GM21390 (cell line): ENCODE results near the gene HNRNPR.
"Not testable (repeated sequence)": the region's sequence is repeated elsewhere in the genome, so short reads cannot be mapped to it uniquely, and the experiment has no call there.

ENCODE experiments used
- ATAC-seq: cut with Tn5 transposase; IDR thresholded peaks from one replicate; pipeline ENCODE4 v1.9.1; 2021; ENCODE audit not compliant: unreplicated experiment

HNRNPR gene

GRCh38 chr1:23344111-23344986, at the start of gene HNRNPR:
Gene HNRNPR, minus strand, starts transcription at chr1:23344284. Its CDS starts 3,276 bp downstream, at chr1:23341008.
- peak; percentile 93 for ATAC-seq

DNA sequence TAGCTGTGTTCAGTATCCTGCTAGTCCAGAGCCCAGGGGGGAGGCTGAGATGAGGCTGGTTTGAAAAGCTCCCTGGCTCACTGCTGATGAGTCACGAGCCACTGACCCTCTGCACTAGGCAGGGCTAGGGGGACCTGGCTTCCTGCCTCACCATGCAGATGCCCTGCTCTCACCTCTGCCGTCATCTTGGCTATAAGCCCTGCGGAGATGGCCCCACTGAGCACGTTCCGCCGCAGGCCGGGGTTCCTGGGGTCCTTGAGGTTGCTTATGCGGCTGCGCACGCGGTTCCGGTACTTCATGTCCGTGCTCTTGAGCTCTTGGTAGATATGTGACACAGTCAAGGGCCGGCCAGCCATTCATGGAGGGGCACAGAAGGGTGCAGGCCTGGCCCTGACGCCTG, 49.6 kb upstream of the HNRNPR start:
- no peak for ATAC-seq

GRCh38 chr1:23392125-23392855, 48.2 kb upstream of the HNRNPR start:
- ATAC-seq = no peak

DNA sequence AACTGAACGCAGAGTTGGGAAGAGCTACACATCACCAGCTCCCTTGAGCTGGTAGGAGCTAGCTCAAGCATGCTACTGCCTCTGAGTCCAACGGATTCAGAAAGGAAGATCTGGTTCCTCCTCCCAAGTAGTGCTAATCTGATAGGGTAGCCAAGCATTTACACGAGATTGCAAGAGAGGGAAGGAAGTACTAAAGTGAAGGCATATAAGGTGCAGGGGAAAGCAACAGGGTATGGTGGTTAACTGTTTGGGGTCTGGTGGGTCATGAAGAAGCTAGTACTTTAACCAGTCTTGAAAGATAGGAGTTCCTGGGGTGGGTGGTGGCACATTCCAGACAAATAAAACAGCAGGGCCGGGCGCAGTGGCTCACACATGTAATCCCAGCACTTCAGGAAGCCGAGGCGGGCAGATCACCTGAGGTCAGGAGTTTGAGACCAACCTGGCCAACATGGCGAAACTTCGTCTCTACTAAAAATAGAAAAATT, 45.8 kb upstream of the HNRNPR start:
- ATAC-seq = no peak

GRCh38 chr1:23387494-23387893, 43.4 kb upstream of the HNRNPR start:
- ATAC-seq = no peak

- ATAC-seq = no peak
These were observed 41.1 kb upstream of the HNRNPR start for GRCh38 chr1:23385119-23385621.

GRCh38 chr1:23384312-23385058, 40.4 kb upstream of the HNRNPR start:
- no peak for ATAC-seq

- no peak for ATAC-seq
These were observed 39.7 kb upstream of the HNRNPR start for GRCh38 chr1:23383577-23384311.

GRCh38 chr1:23381233-23381885, 37.3 kb upstream of the HNRNPR start:
- no peak for ATAC-seq

DNA sequence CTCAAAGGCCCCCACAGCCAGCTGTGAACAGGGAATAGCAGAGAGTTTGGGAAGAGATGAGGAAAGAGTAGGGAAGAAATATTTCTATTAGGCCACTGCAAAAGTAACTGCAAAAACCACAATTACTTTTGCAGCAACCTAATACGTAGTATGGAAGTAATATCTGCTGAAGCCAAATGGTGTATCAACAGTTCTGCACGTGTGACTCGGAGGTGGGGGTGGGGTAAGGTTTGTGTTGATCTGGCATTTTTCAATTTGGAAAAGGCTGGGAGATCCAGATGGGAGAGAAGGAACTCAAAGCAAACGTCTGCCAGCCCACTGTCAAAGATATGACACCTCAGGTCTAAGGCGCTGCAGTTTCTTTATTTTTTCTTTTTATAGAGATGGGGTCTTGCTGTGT, 36.6 kb upstream of the HNRNPR start:
- no peak for ATAC-seq

GRCh38 chr1:23380236-23380635, 36.2 kb upstream of the HNRNPR start:
- not testable (repeated sequence) for ATAC-seq

DNA sequence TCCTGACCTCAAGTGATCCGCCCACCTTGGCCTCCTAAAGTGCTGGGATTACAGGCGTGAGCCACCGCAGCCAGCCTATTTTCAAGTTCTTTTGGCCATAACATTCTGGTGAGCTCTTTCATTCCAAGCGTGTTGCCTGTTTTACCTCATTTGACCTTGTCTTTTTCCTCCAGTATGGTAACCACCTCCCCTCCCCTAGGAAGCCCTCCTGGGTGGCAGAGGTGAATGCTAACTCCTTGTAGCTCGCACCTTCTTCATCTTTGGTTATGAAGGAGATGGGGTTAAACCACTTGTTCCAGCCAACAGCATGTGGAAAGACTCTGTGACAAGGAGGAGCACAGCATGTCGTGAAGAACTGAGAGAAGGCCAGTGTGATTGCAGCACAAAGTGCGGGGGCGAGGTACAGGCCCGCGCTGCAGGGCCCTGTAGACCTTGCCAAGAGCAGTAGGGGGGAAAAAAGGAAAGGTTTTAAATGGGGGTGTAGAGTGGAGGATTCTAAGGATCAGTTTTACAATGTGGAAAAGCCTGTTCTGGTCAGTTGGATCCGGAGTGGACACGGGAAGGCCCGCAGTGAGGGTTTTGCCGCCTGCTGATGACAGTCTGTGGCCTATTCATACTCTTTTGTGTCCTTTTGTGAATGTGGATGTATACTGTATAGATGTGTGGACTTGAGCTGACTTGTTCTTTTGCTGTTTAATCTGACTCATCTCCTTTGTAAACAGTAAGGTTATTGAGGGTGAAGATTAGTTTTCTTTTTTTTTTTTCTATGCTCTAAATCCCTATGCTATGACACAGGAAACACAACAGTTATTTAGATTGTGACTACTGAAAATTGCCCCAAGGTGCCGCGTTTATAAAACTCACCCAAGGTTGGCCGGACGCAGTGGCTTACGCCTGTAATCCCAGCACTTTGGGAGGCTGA, 33.1 kb upstream of the HNRNPR start:
- no peak for ATAC-seq

- not testable (repeated sequence) for ATAC-seq
These were observed 30.1 kb upstream of the HNRNPR start for GRCh38 chr1:23374079-23374735.

GRCh38 chr1:23371987-23372880, 28.1 kb upstream of the HNRNPR start:
- ATAC-seq = no peak

DNA sequence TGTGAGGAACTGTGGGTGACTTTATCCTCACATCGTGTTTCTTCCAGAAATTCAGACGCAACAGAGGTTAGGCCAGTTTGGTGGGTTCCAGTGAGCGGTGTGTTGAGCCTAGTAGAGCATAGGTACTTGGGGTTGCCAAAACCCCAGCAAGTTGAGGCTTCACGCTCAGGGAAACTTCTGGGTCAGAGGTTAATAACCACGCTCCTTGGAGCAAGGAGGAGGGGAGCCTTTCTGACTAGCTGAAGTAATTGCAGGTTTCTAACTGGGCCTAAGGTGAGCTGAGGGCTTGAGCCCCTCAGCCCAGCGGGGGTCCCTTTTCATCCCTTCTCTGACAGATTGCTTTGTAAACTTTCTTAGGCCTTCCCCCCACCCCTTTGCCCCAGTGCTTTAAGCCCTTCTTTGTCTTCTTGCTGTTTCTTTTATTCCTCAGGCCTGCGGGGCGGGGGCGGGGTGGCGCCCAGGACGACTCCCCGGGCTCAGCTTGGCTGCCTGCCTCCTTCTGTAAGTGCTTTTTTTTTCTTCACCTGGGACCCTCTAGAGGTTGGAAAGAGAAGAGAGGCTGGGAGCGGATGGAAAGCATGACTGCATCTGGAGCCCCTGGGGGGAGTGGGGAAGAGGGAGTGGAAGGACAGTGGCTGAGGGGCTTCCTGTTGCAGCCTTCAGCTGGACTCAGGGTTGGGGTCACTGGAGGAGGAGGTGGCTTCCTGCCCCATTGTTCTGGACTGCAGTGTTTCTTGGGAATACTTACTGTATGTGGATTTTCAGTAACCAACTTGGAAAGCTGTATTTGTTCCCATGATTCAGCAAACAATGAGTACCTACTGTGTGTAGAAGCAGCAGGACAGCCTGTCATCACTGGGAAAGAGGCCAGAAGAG, 26.9 kb upstream of the HNRNPR start:
- ATAC-seq = no peak

DNA sequence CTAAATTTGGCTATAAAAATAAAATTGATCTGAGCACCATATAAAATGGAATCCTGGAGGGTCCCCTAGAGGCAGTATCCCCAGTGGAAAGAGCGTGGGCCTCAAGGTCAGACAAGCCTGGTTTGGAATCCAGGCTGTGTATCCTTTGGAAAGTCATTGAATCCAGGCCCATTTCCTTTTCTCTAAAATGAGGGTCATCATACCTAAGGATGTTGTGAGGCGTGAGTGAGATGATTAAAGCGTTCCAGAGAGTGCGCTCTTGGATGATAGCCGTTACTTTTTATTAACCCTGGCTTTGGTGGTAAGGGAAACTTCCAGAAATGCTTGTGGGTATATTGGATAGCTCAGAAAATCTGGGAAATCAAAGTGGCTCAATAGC, 26.2 kb upstream of the HNRNPR start:
- ATAC-seq = no peak
